ENCODE measurements around the gene SGF29. TPM values are rescaled to one million over a fixed set of nuclear protein-coding genes. Genes with fewer than 3 reads are reported as not detected.

Gene SGF29
- total RNA-seq, 4 donors from 2014 or later: 20.3 to 45.1 (median 35.3) TPM

DNA sequence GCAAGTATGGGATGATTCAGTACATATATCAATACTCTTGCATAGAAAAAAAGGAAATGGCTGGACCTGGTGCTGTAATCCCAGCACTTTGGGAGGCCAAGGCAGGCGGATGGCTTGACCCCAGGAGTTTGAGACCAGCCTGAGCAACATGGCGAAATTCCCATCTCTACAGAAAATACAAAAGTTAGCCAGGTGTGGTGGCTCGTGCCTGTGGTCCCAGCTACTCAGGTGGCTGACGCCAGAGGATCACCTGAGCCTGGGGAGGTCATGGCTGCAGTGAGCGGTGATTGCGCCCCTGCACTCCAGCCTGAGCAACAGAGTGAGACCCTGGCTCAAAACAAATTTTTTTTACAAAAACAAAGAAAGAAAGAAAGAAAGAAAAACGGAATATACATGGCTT, 7.1 kb upstream of the SGF29 start:
- TF ChIP-seq POLR2A (IDR thresholded peaks at IDR 0.05) (no peak), EP300 (IDR thresholded peaks at IDR 0.05) (no peak), POLR2AphosphoS5 (IDR thresholded peaks at IDR 0.05) (no peak)
- TF ChIP-seq, protein P1, sequence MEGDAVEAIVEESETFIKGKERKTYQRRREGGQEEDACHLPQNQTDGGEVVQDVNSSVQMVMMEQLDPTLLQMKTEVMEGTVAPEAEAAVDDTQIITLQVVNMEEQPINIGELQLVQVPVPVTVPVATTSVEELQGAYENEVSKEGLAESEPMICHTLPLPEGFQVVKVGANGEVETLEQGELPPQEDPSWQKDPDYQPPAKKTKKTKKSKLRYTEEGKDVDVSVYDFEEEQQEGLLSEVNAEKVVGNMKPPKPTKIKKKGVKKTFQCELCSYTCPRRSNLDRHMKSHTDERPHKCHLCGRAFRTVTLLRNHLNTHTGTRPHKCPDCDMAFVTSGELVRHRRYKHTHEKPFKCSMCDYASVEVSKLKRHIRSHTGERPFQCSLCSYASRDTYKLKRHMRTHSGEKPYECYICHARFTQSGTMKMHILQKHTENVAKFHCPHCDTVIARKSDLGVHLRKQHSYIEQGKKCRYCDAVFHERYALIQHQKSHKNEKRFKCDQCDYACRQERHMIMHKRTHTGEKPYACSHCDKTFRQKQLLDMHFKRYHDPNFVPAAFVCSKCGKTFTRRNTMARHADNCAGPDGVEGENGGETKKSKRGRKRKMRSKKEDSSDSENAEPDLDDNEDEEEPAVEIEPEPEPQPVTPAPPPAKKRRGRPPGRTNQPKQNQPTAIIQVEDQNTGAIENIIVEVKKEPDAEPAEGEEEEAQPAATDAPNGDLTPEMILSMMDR (IDR thresholded peaks at IDR 0.05): no peak
- H3K27ac ChIP-seq: no peak overlapping the region
- 68 to 82% methylated on average over 2 to 5 of the region's 7 CpGs for WGBS, 2 donors (ENCODE audit: low coverage in 1 of 2)
- no peak for ATAC-seq
- H3K4me1 ChIP-seq: no peaks in the 10 kb centered on the region
- H3K4me3 ChIP-seq: no peak overlapping the region
- H3K36me3 ChIP-seq: no peaks in the 10 kb centered on the region
- H3K27me3 ChIP-seq: peaks cover 5% of the 10 kb centered on the region
- H3K9me3 ChIP-seq: no peaks in the 10 kb centered on the region

DNA sequence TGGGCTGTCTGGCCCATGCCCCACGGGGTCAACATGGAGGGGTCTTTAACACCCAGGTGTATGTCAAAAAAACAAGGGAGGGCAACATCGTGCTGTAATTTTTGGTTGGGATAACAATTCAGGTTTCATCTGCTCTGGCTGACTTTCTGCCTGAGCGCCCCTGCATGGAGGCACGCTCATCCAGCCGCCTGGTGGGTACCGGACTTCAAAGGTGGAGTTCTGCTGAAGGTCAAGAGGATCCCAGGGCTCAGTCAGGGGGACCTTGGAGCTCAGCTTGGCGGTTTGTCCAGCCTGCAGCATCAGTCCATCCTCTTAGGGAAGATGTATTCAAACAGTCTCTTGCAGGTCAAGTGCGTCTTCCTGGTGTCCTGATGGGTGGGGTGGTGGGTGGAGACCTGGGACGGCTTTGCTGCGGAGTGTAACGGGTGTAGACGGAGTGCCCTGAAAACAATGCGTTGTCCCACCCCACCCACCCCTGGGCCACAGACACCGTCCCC, 5.4 kb upstream of the SGF29 start:
- Histone ChIP-seq H3K4me3 (no peak overlapping the region), H3K9me3 (no peaks in the 10 kb centered on the region), H3K4me1 (peaks cover 0 to 6% (median 0%) of the 10 kb centered on the region in 3 donors), H3K27ac (no peak overlapping the region), H3K36me3 (no peaks in the 10 kb centered on the region), H3K27me3 (peaks cover 5% of the 10 kb centered on the region)
- no peak for ATAC-seq
- TF ChIP-seq POLR2A (IDR thresholded peaks at IDR 0.05): no peak
- no peak for TF ChIP-seq EP300 (IDR thresholded peaks at IDR 0.05)
- no peak for TF ChIP-seq POLR2AphosphoS5 (IDR thresholded peaks at IDR 0.05)
- TF ChIP-seq, protein P1 (IDR thresholded peaks at IDR 0.05): no peak
- WGBS, 2 donors (ENCODE audit: low coverage in 1 of 2): 73 to 89% methylated on average over 3 to 4 of the region's 14 CpGs

DNA sequence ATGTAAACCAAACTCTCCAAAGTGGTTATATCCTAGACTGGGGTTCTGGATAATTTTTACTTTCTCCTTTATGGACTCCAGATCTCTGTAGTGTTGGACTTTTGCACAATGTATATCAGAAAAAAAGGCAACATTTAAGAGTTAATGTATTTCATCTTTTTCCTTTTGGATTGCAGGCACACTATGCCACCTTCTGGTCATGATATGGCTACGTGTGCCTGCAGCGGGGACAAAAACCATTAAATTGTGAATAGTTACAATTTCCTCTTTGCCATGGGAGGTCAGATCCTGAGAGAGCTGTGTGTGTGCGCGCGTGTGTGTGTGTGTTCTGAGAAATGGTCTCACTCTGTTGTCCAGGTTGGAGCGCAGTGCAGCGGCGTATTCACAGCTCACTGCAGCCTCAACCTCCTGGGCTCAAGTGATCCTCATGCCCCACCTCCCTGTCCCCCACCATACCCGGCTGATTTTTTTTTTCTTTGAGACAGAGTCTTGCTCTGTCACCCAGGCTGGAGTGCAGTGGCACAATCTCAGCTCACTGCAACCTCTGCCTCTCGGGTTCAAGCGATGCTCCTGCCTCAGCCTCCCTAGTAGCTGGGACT, 4.3 kb upstream of the SGF29 start:
- ATAC-seq: no peak
- Histone ChIP-seq H3K36me3 (no peaks in the 10 kb centered on the region), H3K4me3 (no peak overlapping the region), H3K4me1 (peaks cover 0 to 10% (median 0%) of the 10 kb centered on the region in 3 donors), H3K27me3 (peaks cover 5% of the 10 kb centered on the region), H3K9me3 (no peaks in the 10 kb centered on the region), H3K27ac (no peak overlapping the region)
- no peak for TF ChIP-seq POLR2A (IDR thresholded peaks at IDR 0.05)
- TF ChIP-seq, protein P1 (IDR thresholded peaks at IDR 0.05): peak in 3 of 4 experiments; percentile 53 to 66 (median 64)
- WGBS, 2 donors (ENCODE audit: low coverage in 1 of 2): 35 to 50% methylated on average over 9 to 11 of the region's 11 CpGs

DNA sequence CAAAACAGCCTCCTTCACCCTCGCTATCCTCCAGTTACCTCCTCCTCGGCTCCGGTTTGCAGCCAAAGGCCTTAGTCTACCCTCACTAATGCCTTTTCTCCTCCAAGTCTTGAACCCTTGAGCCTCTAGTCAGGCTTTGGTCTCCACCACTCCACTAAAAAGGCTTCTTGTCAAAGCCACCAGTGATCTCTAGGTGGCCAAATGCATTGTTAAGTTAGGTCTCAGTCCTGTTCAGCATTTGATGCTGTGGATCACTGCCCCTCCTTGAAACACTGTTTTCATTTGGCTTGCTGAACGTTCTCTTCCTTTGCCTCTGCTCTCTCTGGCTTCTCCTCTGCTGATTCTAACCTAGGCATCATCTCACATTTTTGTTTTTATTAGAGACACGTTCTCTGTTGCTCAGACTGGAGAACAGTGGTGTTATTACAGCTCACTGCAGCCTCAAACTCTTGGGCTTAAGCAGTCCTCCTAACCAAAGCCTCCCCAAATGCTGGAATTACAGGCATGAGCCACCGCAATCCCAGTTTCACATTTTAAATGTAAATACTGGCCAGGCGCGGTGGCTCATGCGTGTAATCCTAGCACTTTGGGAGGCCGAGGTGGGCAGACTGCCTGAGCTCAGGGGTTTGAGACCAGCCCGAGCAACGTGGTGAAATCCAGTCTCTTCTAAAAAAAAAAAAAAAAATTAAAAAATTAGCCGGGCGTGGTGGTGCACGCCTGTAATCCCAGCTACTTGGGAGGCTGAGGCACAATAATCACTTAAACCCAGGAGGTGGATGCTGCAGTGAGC, 1.1 kb downstream of the SGF29 start:
- no peaks in the 10 kb centered on the region for H3K27me3 ChIP-seq
- TF ChIP-seq POLR2AphosphoS5 (IDR thresholded peaks at IDR 0.05): no peak
- TF ChIP-seq POLR2A (IDR thresholded peaks at IDR 0.05): no peak
- TF ChIP-seq, protein P1 (IDR thresholded peaks at IDR 0.05): no peak
- no peak for TF ChIP-seq EP300 (IDR thresholded peaks at IDR 0.05)
- H3K36me3 ChIP-seq: peaks cover 0 to 37% of the 10 kb centered on the region in 2 donors
- peak overlapping the region in 3 of 4 donors; percentile 90 to 97 (median 94) for H3K27ac ChIP-seq
- WGBS, 2 donors (ENCODE audit: low coverage in 1 of 2): 60 to 70% methylated on average over 3 to 9 of the region's 15 CpGs
- H3K9me3 ChIP-seq: no peaks in the 10 kb centered on the region
- H3K4me1 ChIP-seq: peaks cover 0 to 38% (median 7%) of the 10 kb centered on the region in 3 donors
- no peak for ATAC-seq
- H3K4me3 ChIP-seq: peak overlapping the region; percentile 40 to 63
